GM23338 (cell line): ENCODE results near the gene RHBDL3. TPM values are rescaled to one million over a fixed set of nuclear protein-coding genes. Genes with fewer than 3 reads are reported as not detected.
A peak's percentile ranks its signal among the peaks of the same experiment; 100 is the strongest.

Source experiments
- ATAC-seq: fragments of 200-7000 bp; cut with Tn5 transposase; 3 replicates; pipeline ENCODE4 v1.9.1; 2020
- DNase-seq: peaks from one replicate; pipeline ENCODE4 v3.0.0-alpha.2; 2015; ENCODE audit warnings: low spot score
- H2AFZ ChIP-seq: fragments of 200-600 bp; sonication (generic); 2 replicates; pipeline ENCODE4 v1.8.0; 2016; ENCODE audit warnings: antibody characterized with exemption, mild to moderate bottlenecking, moderate library complexity
- H3F3A ChIP-seq: fragments of 200-600 bp; sonication (generic); replicated peaks from 2 replicates; pipeline ENCODE4 v1.8.0; 2017; ENCODE audit warnings: antibody characterized with exemption, mixed run types, low read depth
- H3K27ac ChIP-seq: fragments of 200-600 bp; sonication (generic); 2 replicates; pipeline ENCODE4 v1.6.1; 2016; ENCODE audit warnings: low read depth
- H3K27me3 ChIP-seq: fragments of 200-600 bp; sonication (generic); 2 replicates; pipeline ENCODE4 v1.8.0; 2016; ENCODE audit warnings: mild to moderate bottlenecking, mixed run types, moderate library complexity; ENCODE audit not compliant: insufficient read depth
- H3K36me3 ChIP-seq: fragments of 200-600 bp; sonication (generic); 2 replicates; pipeline ENCODE4 v1.8.0; 2016; ENCODE audit warnings: mild to moderate bottlenecking; ENCODE audit not compliant: insufficient read depth
- H3K4me1 ChIP-seq: fragments of 200-600 bp; sonication (generic); 2 replicates; pipeline ENCODE4 v1.8.0; 2016; ENCODE audit warnings: mild to moderate bottlenecking, moderate library complexity; ENCODE audit not compliant: insufficient read depth
- H3K4me2 ChIP-seq: fragments of 200-600 bp; sonication (generic); 2 replicates; pipeline ENCODE4 v1.7.1; 2017; ENCODE audit warnings: mixed run types
- H3K4me3 ChIP-seq: fragments of 200-600 bp; sonication (generic); 2 replicates; pipeline ENCODE4 v1.6.1; 2016; ENCODE audit warnings: mixed run types
- H3K79me2 ChIP-seq: fragments of 200-600 bp; sonication (generic); replicated peaks from 2 replicates; pipeline ENCODE4 v1.8.0; 2017; ENCODE audit warnings: mild to moderate bottlenecking; ENCODE audit not compliant: insufficient read depth
- H3K9me2 ChIP-seq: fragments of 200-600 bp; sonication (generic); 2 replicates; pipeline ENCODE4 v1.8.0; 2017; ENCODE audit not compliant: insufficient read depth
- H4K20me1 ChIP-seq: fragments of 200-600 bp; sonication (generic); replicated peaks from 2 replicates; pipeline ENCODE4 v1.8.0; 2017; ENCODE audit warnings: mild to moderate bottlenecking; ENCODE audit not compliant: insufficient read depth
- H3K27ac Mint-ChIP-seq: 2 replicates; pipeline ENCODE4 v1.8.0; 2020; ENCODE audit warnings: inconsistent platforms, mild to moderate bottlenecking, moderate library complexity, mixed read lengths
- H3K27me3 Mint-ChIP-seq: 3 replicates; pipeline ENCODE4 v1.8.0; 2022; ENCODE audit warnings: low read depth, mild to moderate bottlenecking, moderate library complexity, mixed read lengths, inconsistent platforms; ENCODE audit not compliant: insufficient read depth, poor library complexity
- H3K36me3 Mint-ChIP-seq: 3 replicates; pipeline ENCODE4 v1.8.0; 2021; ENCODE audit warnings: low read depth, mild to moderate bottlenecking, inconsistent platforms, moderate library complexity, mixed read lengths
- H3K4me1 Mint-ChIP-seq: 3 replicates; pipeline ENCODE4 v1.8.0; 2020; ENCODE audit warnings: mild to moderate bottlenecking, inconsistent platforms, mixed read lengths
- H3K4me3 Mint-ChIP-seq: 3 replicates; pipeline ENCODE4 v1.8.0; 2021; ENCODE audit warnings: moderate library complexity, mild to moderate bottlenecking, inconsistent platforms, mixed read lengths
- H3K9me3 Mint-ChIP-seq: 3 replicates; pipeline ENCODE4 v1.8.0; 2020; ENCODE audit warnings: moderate library complexity, mild to moderate bottlenecking, inconsistent platforms, mixed read lengths
- CREB1 ChIP-seq: fragments of 250-450 bp; sonication (Bioruptor Pico); IDR thresholded peaks from 2 replicates; pipeline ENCODE4 v1.5.0; 2020; ENCODE audit warnings: low read depth, mild to moderate bottlenecking, moderate library complexity
- ETS1 ChIP-seq: IDR thresholded peaks from 2 replicates; pipeline ENCODE4 v1.6.1; 2016; ENCODE audit warnings: antibody characterized with exemption
- EZH2 ChIP-seq: fragments of 200-600 bp; sonication (generic); IDR thresholded peaks from one replicate; pipeline ENCODE4 v1.8.0; 2017; ENCODE audit warnings: antibody characterized with exemption, mild to moderate bottlenecking, low read depth; ENCODE audit not compliant: unreplicated experiment
- JUNB ChIP-seq: IDR thresholded peaks from one replicate; pipeline ENCODE4 v1.6.1; 2016; ENCODE audit warnings: antibody characterized with exemption; ENCODE audit not compliant: unreplicated experiment
- NANOG ChIP-seq: IDR thresholded peaks from 2 replicates; pipeline ENCODE4 v1.6.1; 2016; ENCODE audit warnings: antibody characterized with exemption, borderline replicate concordance
- POLR2AphosphoS5 ChIP-seq: IDR thresholded peaks from 2 replicates; pipeline ENCODE4 v1.6.1; 2016; ENCODE audit warnings: antibody characterized with exemption, low read depth
- ZNF114 ChIP-seq: fragments of 250-450 bp; sonication (Bioruptor Pico); IDR thresholded peaks from 2 replicates; pipeline ENCODE4 v1.5.0; 2020; ENCODE audit warnings: mild to moderate bottlenecking, moderate library complexity
- ZNF331 ChIP-seq: fragments of 250-450 bp; sonication (Bioruptor Pico); IDR thresholded peaks from 2 replicates; pipeline ENCODE4 v1.5.0; 2020; ENCODE audit warnings: low read depth, mild to moderate bottlenecking, moderate library complexity
- ZNF462 ChIP-seq: fragments of 250-450 bp; sonication (Bioruptor Pico); IDR thresholded peaks from 2 replicates; pipeline ENCODE4 v1.5.0; 2020; ENCODE audit warnings: mild to moderate bottlenecking, moderate library complexity
- polyA plus RNA-seq: library from polyadenylated mRNA; unstranded; fragments of >200 nt; fragmentation: Nextera tagmentation; extraction: Ambion mirVana; gene quantifications from 2 replicates; pipeline ENCODE4 v1.2.1, GENCODE V29; 2016
- total RNA-seq: library from RNA; depleted of rRNA; stranded (reverse); fragments of >200 nt; shearing (Covaris generic); gene quantifications from 2 replicates; pipeline ENCODE4 v1.2.3, GENCODE V29; 2014

RHBDL3 gene
- total and polyA plus RNA-seq, 2 experiments from 2014 or later = 2.3 to 8.1 TPM

DNA sequence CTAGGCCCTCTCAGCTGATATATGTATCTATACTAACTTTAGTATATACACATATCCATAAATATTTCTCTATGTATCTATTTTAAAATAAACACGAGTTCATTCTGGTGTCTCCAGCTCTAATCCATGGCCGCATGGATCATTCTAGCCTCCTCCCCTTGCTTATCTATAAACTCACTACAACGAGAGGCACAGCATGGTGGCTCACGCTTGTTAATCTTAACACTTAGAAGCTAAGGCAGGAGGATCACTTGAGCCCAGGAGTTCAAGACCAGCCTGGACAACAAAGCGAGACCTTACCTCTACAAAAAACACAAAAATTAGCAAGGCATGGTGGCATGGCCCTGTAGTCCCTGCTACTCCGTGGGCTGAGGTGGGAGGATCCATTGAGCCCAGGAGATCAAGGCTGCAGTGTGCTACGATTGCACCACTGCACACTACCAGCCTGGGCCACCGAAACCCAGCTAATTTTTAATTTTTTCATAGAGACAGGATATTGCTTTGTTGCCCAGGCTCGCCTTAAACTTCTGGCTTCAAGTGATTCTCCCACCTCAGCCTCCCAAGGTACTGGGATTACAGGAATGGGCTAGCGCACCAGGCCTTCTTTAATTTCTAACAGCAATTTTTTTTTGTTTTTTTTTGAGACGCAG is 80.4 kb downstream of the RHBDL3 start:
- H3K9me2 ChIP-seq = no peaks in the 10 kb centered on the region
- H2AFZ ChIP-seq = no peak overlapping the region
- H3K27me3 ChIP-seq = no peaks in the 10 kb centered on the region
- no peak overlapping the region for H3K27ac ChIP-seq
- H3K79me2 ChIP-seq = peaks cover 17% of the 10 kb centered on the region
- no peak overlapping the region for H3K4me2 ChIP-seq
- peaks cover 3% of the 10 kb centered on the region for H4K20me1 ChIP-seq
- H3K27ac Mint-ChIP-seq = no peak overlapping the region
- DNase-seq (no peak), ATAC-seq (no peak)
- H3K4me1 Mint-ChIP-seq = peaks cover 5% of the 10 kb centered on the region
- peaks cover 16% of the 10 kb centered on the region for H3K27me3 Mint-ChIP-seq
- H3K36me3 ChIP-seq = no peaks in the 10 kb centered on the region
- H3K9me3 Mint-ChIP-seq = no peaks in the 10 kb centered on the region
- no peak overlapping the region for H3K4me3 ChIP-seq
- H3K4me3 Mint-ChIP-seq = no peak overlapping the region
- TF ChIP-seq ZNF114 (CRISPR knock-in tag) (no peak), NANOG (no peak)
- H3K4me1 ChIP-seq = peaks cover 3% of the 10 kb centered on the region
- H3K36me3 Mint-ChIP-seq = peaks cover 12% of the 10 kb centered on the region
- H3F3A ChIP-seq = peaks cover 11% of the 10 kb centered on the region

DNA sequence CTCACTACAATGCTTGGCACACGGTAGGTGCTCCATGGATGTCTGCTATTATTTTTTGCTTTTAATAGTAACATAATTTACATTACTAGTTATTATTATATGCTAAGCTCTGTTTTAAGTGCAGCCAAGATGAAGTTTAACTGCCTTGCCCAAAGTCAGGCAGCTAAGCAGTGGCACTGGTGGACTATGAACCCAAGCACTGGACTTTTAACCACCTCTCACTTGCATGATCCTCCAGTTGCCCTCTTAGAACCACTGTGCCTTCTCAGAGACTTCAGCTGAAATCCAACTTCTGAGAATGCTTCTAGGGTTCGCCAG is 82.8 kb downstream of the RHBDL3 start:
- peak overlapping the region; percentile 99; the same call in 2 of the 3 replicates for H3K4me3 Mint-ChIP-seq

More for the DNA sequence above, 82.8 kb downstream of the RHBDL3 start:
- TF ChIP-seq ZNF462 (CRISPR knock-in tag) (no peak), ETS1 (no peak), NANOG (no peak), JUNB (no peak), ZNF114 (CRISPR knock-in tag) (no peak), POLR2AphosphoS5 (no peak), CREB1 (CRISPR knock-in tag) (no peak), EZH2 (no peak), ZNF331 (CRISPR knock-in tag) (no peak)
- no peak overlapping the region for H2AFZ ChIP-seq
- H3F3A ChIP-seq = no peaks in the 10 kb centered on the region
- H3K36me3 ChIP-seq = peaks cover 15% of the 10 kb centered on the region; the same call in 1 of the 2 replicates
- no peak overlapping the region for H3K27ac Mint-ChIP-seq
- peaks cover 35% of the 10 kb centered on the region for H3K79me2 ChIP-seq
- peaks cover 10% of the 10 kb centered on the region for H3K27me3 Mint-ChIP-seq
- no peak overlapping the region for H3K27ac ChIP-seq
- DNase-seq (no peak), ATAC-seq (no peak)
- H3K4me1 Mint-ChIP-seq = peaks cover 7% of the 10 kb centered on the region
- no peaks in the 10 kb centered on the region for H3K27me3 ChIP-seq
- H3K4me1 ChIP-seq = peaks cover 9% of the 10 kb centered on the region
- peaks cover 26% of the 10 kb centered on the region for H4K20me1 ChIP-seq
- no peaks in the 10 kb centered on the region for H3K9me3 Mint-ChIP-seq
- no peaks in the 10 kb centered on the region for H3K9me2 ChIP-seq
- no peak overlapping the region for H3K4me2 ChIP-seq
- no peak overlapping the region for H3K4me3 ChIP-seq
- peaks cover 36% of the 10 kb centered on the region for H3K36me3 Mint-ChIP-seq
